Heart right ventricle (tissue), 16 donors: ENCODE data around the gene CIC. TPM values are rescaled to one million over a fixed set of nuclear protein-coding genes. Genes with fewer than 3 reads are reported as not detected.

Experiments used
- ATAC-seq, 8 donors: fragments of 200-7000 bp; cut with Tn5 transposase; one replicate each; pipeline ENCODE4 v1.9.1; 2020; ENCODE audit warnings: mild to moderate bottlenecking in 8 of 8, moderate library complexity in 8 of 8, moderate number of reproducible peaks in 1 of 8
- DNase-seq, 2 donors: peaks; one replicate each; pipeline ENCODE4 v3.0.0-alpha.2; 2020
- H3K27ac ChIP-seq, 10 donors: fragments of 200-600 bp; sonication (generic) in 2 of 10; one replicate each; pipeline versions ENCODE4 v1.5.0 to v1.8.0; 2020 to 2022; ENCODE audit warnings: mild to moderate bottlenecking in 3 of 10
- H3K27me3 ChIP-seq, 7 donors: fragments of 200-600 bp; one replicate each; pipeline ENCODE4 v1.8.0; 2021 to 2022; ENCODE audit warnings: mild to moderate bottlenecking in 2 of 7
- H3K36me3 ChIP-seq, 9 donors: fragments of 200-600 bp; sonication (generic) in 1 of 9; one replicate each; pipeline versions ENCODE4 v1.5.0 to v1.8.0; 2020 to 2022; ENCODE audit warnings: mild to moderate bottlenecking in 2 of 9
- H3K4me1 ChIP-seq, 9 donors: fragments of 200-600 bp; sonication (generic) in 1 of 9; one replicate each; pipeline versions ENCODE4 v1.5.0 to v1.8.0; 2020 to 2022; ENCODE audit warnings: mild to moderate bottlenecking in 4 of 9
- H3K4me3 ChIP-seq, 10 donors: fragments of 200-600 bp; sonication (generic) in 2 of 10; one replicate each; pipeline versions ENCODE4 v1.5.0 to v1.8.0; 2020 to 2022; ENCODE audit warnings: mild to moderate bottlenecking in 7 of 10, moderate library complexity in 2 of 10
- H3K9me3 ChIP-seq, 11 donors: fragments of 200-600 bp in 10 of 11; sonication (generic) in 2 of 11; one replicate each; pipeline versions ENCODE4 v1.5.0 to v1.8.0; 2013 to 2022; ENCODE audit warnings: mild to moderate bottlenecking in 2 of 11, control low read depth in 1 of 11, moderate library complexity in 1 of 11
- CTCF ChIP-seq, 9 donors: fragments of 200-600 bp; sonication (generic) in 2 of 9; IDR thresholded peaks; one replicate each; pipeline versions ENCODE4 v1.5.0 to v1.8.0; 2021 to 2022; ENCODE audit warnings: antibody characterized with exemption in 9 of 9, mild to moderate bottlenecking in 5 of 9, moderate library complexity in 1 of 9
- WGBS, 2 donors: extraction: QIAGEN DNeasy Blood & Tissue Kit; methylation state at CpG; one replicate each; pipeline ENCODE4 v1.1.7; 2013; ENCODE audit warnings: inconsistent platforms in 1 of 2; 5-methylcytosine and 5-hydroxymethylcytosine counted together
- intact Hi-C, 10 donors: fragments of 100-400 bp; cut with DNase I; formaldehyde crosslinking; loops; one replicate each; pipeline versions ENCODE4 v1.11.1 to v1.14.2; 2022
- polyA plus RNA-seq, 2 donors: library from polyadenylated mRNA; stranded (reverse); fragments of 200-250 nt; gene quantifications; one replicate each; pipeline ENCODE4 v1.2.3, GENCODE V29; 2013
- total RNA-seq, 10 donors: library from RNA; stranded (reverse); fragmentation: NEBNext Ultra II Directional in 3 of 10; extraction: Animal tissue kit (Norgen Biotek cat#: 25700) in 3 of 10; gene quantifications; one replicate each; pipeline versions ENCODE4 v1.2.1 to v1.2.4, GENCODE V29; 2021 to 2023
- donor health status: Arrhythmogenic right ventricular cardiomyopathy.
- donor health status: ischemic (EF 13 %, LVEDD 7.1; RV severe dilation, severe dysfunction).
- donor health status: healthy with polysubstance abuse.
- donor health status: DM: no; HTN: yes; CAD: no.
- donor health status: DM: no; HTN: no; CAD: no.
- donor health status: ischemic (EF 25% LVEDD 6.9; RV normal size, moderate dysfunction).
- donor health status: ischemic (EF 25% LVEDD 5.7; RV mildly dilated, moderate dysfunction).
- donor health status: healthy.
- donor health status: DM: yes; HTN: yes; CAD: no.
- donor health status: Ischemic cardiomyopathy.
- donor health status: ischemic (EF 35%, LVEDD 5.7; RV mildly dilated, moderate dysfunction).
- donor health status: nonischemic (EF 11% LVEDD 7.7; RV severe dilation, severe dysfunction).
- donor health status: DM: yes; HTN: yes; CAD: no.
- donor health status: PGD.
- donor health status: ischemic (EF 29% LVEDD 5.4; RV normal size, mild dysfunction).
- donor health status: nonischemic (EF 23%, LVEDD 6.1; RV moderate dilation, normal function).

Gene CIC
- total and polyA plus RNA-seq, 12 donors, result 17.6 to 42.0 (median 32.0) TPM

DNA sequence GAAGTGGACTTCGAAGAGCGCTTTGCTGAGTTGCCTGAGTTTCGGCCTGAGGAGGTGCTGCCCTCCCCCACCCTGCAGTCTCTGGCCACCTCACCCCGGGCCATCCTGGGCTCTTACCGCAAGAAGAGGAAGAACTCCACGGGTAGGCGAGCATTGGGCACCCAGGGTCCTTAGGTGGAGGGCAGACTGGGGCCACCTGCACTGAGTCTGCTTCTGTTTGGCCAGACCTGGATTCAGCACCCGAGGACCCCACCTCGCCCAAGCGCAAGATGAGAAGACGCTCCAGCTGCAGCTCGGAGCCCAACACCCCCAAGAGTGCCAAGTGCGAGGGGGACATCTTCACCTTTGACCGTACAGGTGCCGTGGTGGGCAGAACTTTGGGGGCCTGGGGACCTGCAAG lies 24.9 kb downstream of the CIC start:
- 87 to 93% methylated on average over 15 of the region's 15 CpGs for WGBS, 2 donors
- no peaks in the 10 kb centered on the region for H3K9me3 ChIP-seq
- DNase-seq, result no peak
- no peak overlapping the region for H3K4me3 ChIP-seq
- H3K4me1 ChIP-seq, result no peaks in the 10 kb centered on the region
- no peaks in the 10 kb centered on the region for H3K27me3 ChIP-seq
- TF ChIP-seq CTCF (IDR thresholded peaks at IDR 0.05), result no peak
- intact Hi-C loops, result loop anchor here in 3 of 10 donors (5.0 to 10.0 kb wide), 2 partner anchors 47 to 159 kb away; partner anchors contain the start of gene POU2F2 (in 1 of the 3)
- H3K27ac ChIP-seq, result no peak overlapping the region
- peaks cover 0 to 81% (median 44%) of the 10 kb centered on the region in 9 donors for H3K36me3 ChIP-seq
- ATAC-seq, result no peak

- no peak for TF ChIP-seq CTCF (IDR thresholded peaks at IDR 0.05)
- no peaks in the 10 kb centered on the region for H3K9me3 ChIP-seq
- ATAC-seq, result peak in 1 of 8 donors; percentile 2
- intact Hi-C loops, result loop anchor here in 6 of 10 donors (5.0 to 10.0 kb wide), 2 partner anchors 47 to 160 kb away; partner anchors contain the start of gene POU2F2 (in 1 of the 6)
- H3K4me1 ChIP-seq, result no peaks in the 10 kb centered on the region
- no peak for DNase-seq
- no peak overlapping the region for H3K4me3 ChIP-seq
- WGBS, 2 donors, result 82 to 84% methylated on average over 24 of the region's 24 CpGs
- peaks cover 0 to 75% (median 38%) of the 10 kb centered on the region in 9 donors for H3K36me3 ChIP-seq
- no peaks in the 10 kb centered on the region for H3K27me3 ChIP-seq
- H3K27ac ChIP-seq, result no peak overlapping the region
Observed at GRCh38 chr19:42294471-42295137, 25.6 kb downstream of the CIC start.

DNA sequence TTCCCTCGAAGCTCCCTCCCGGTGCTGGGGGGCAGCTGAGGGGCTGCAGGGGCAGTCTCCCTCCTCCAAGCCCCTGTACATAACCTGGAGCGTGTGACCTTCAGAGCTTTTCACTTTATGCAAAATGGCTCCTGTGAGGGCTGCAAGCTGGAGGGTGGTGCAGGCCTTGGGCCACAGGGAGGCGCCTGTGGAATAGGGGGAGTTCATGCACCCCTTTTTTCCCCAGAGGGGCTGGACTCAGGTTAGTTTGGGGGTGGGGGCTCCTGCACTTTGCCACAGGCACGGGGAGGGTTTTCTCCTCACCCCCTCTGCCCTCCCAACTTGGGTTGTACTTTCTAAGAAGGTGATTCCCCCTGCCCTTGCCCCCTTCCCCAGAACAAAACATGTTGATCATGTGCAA lies 26.3 kb downstream of the CIC start:
- no peaks in the 10 kb centered on the region for H3K27me3 ChIP-seq
- H3K36me3 ChIP-seq, result peaks cover 0 to 68% (median 30%) of the 10 kb centered on the region in 9 donors
- no peak for ATAC-seq
- no peak for TF ChIP-seq CTCF (IDR thresholded peaks at IDR 0.05)
- H3K27ac ChIP-seq, result no peak overlapping the region
- intact Hi-C loops, result loop anchor here in 4 of 10 donors (5.0 to 10.0 kb wide), 2 partner anchors 48 to 161 kb away; partner anchors contain the start of gene POU2F2 (in 1 of the 4)
- no peak overlapping the region for H3K4me3 ChIP-seq
- WGBS, 2 donors, result 75 to 77% methylated on average over 5 of the region's 5 CpGs
- H3K9me3 ChIP-seq, result no peaks in the 10 kb centered on the region
- no peak for DNase-seq
- H3K4me1 ChIP-seq, result no peaks in the 10 kb centered on the region

GRCh38 chr19:42295831-42296525 lies 26.9 kb downstream of the CIC start:
- H3K4me3 ChIP-seq, result no peak overlapping the region
- DNase-seq (peak; percentile 86 to 89), ATAC-seq (peak; percentile 59 to 86 (median 80))
- peak overlapping the region in 1 of 10 donors; percentile 10 for H3K27ac ChIP-seq
- peak; percentile 81 to 97 (median 96) for TF ChIP-seq CTCF (IDR thresholded peaks at IDR 0.05)
- H3K27me3 ChIP-seq, result no peaks in the 10 kb centered on the region
- WGBS, 2 donors, result 79 to 84% methylated on average over 6 of the region's 6 CpGs
- no peaks in the 10 kb centered on the region for H3K4me1 ChIP-seq
- peaks cover 0 to 61% (median 24%) of the 10 kb centered on the region in 9 donors for H3K36me3 ChIP-seq
- H3K9me3 ChIP-seq, result no peaks in the 10 kb centered on the region
- intact Hi-C loops, result loop anchor here in 6 of 10 donors (1.0 to 10.0 kb wide), 3 partner anchors 49 to 161 kb away; partner anchors contain the start of gene POU2F2 (in 1 of the 6)
